Astrocyte (in vitro differentiated cells and primary cell): ENCODE measurements around the gene RMI2.

Source experiments
- EZH2 ChIP-seq: IDR thresholded peaks from 2 replicates; pipeline ENCODE4 v1.6.1; 2012; ENCODE audit warnings: mild to moderate bottlenecking, low read length, inconsistent platforms; ENCODE audit not compliant: insufficient read depth
- TF ChIP-seq, protein P1 (sequence below): IDR thresholded peaks from 2 replicates; pipeline ENCODE4 v1.5.1; 2011; ENCODE audit warnings: low read depth, mild to moderate bottlenecking, inconsistent platforms, low read length, moderate library complexity; ENCODE audit not compliant: insufficient read depth

DNA sequence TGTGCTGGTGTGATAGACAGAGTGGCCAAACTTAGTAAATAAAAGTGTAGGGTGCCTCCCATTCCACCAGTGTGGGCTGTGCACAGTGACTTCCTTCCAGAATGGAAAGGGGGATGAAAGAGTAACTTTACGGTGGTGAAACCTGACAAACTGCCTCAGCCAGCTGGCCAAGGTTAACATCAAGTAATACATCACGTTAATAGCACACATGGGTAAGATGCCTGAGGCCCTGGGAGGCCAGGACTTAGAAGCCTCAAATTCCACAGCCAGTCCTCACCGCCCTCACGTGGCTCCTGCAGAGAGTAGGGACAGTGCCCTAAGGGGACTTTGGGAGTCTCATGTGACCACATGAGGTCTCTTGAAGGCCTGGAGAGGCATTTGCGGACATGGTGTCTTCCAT, 14.1 kb downstream of the RMI2 start:
- TF ChIP-seq, protein P1, sequence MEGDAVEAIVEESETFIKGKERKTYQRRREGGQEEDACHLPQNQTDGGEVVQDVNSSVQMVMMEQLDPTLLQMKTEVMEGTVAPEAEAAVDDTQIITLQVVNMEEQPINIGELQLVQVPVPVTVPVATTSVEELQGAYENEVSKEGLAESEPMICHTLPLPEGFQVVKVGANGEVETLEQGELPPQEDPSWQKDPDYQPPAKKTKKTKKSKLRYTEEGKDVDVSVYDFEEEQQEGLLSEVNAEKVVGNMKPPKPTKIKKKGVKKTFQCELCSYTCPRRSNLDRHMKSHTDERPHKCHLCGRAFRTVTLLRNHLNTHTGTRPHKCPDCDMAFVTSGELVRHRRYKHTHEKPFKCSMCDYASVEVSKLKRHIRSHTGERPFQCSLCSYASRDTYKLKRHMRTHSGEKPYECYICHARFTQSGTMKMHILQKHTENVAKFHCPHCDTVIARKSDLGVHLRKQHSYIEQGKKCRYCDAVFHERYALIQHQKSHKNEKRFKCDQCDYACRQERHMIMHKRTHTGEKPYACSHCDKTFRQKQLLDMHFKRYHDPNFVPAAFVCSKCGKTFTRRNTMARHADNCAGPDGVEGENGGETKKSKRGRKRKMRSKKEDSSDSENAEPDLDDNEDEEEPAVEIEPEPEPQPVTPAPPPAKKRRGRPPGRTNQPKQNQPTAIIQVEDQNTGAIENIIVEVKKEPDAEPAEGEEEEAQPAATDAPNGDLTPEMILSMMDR, result no peak
- no peak for TF ChIP-seq EZH2
